GM19395 (cell line): ENCODE results near the gene C11orf21.

Experiments used
- ATAC-seq: cut with Tn5 transposase; IDR thresholded peaks from one replicate; pipeline ENCODE4 v1.9.1; 2021; ENCODE audit warnings: mild to moderate bottlenecking, moderate library complexity; ENCODE audit not compliant: unreplicated experiment

The C11orf21 gene

DNA sequence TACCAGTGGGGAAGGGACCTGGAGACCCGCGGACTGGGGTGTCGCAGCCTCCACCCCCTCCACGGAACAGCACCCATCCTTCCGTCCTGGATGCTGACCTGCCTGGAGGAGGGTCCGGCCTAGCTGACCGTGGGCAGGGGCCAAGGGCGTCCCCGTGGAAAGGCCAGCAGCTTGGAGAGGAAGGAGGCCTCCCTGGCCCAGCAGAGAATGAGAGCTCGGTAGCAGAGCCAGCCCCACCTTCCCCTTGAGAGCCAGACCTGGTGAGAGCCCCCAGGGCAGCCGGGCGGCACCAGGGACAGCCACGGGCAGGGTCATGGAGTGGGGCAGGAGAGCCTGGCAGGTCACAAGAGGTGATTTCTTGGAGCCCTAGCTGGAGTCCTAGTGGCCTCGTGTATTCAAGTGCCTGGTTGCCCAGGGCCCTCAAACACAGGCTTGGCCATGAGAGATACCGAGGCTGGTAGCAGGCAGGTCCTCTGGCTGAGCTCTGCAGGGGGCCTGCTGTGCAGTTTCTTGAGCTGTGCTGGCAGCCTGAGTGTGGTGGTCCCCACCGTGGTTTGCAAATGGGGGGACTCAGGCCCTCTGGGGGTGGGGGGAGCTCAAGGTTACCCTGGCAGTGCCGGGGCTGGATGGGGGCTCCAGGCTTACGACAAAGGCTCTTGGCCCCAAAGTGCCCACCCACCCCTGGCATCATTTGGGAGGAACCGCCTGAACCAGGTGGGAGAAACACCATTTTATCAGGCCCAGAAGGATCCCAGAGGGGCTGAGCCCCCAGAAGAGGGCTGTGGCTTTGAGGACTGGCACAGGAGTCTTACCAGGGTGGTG, 7.7 kb upstream of the C11orf21 start:
- no peak for ATAC-seq

GRCh38 chr11:2308713-2309112, 7.0 kb upstream of the C11orf21 start:
- ATAC-seq: no peak

GRCh38 chr11:2307501-2308331, 6.0 kb upstream of the C11orf21 start:
- ATAC-seq: no peak

DNA sequence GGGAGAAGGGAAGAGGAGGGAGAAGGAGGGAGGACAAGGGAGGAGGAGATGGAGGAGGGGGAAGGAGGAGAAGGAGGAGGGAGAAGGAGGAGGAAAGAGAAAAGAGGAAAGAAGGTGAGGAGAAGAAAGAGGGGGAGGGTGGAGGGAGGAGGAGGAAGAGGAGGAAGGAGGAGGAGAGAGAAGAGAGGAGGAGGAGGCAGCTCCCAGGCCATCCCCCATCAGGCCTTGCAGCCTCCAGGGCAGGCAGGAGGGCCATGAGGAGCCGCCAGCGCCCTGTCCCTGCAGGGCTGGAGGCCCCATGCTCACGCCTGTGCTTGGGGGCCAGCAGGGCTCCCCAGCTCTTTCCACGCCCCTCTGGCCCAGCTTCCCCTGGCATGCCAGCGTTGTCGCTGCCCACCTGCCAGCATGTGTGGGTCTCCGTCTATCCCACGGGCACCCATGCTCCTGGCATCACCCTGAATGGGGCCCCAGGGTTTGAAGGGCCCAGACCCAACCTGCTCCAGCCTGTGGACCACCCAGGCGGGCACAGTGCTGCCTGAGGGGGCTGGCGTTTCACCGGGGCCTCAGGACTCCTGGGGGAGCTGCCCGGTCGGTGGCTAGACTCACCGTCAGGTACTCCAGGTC, 5.3 kb upstream of the C11orf21 start:
- ATAC-seq: no peak

- ATAC-seq: no peak
Measured at GRCh38 chr11:2306452-2306823, 4.7 kb upstream of the C11orf21 start.

GRCh38 chr11:2305788-2306451, 4.2 kb upstream of the C11orf21 start:
- no peak for ATAC-seq

GRCh38 chr11:2305140-2305778, 3.5 kb upstream of the C11orf21 start:
- no peak for ATAC-seq

- no peak for ATAC-seq
Measured at GRCh38 chr11:2304506-2305139, 2.9 kb upstream of the C11orf21 start.

DNA sequence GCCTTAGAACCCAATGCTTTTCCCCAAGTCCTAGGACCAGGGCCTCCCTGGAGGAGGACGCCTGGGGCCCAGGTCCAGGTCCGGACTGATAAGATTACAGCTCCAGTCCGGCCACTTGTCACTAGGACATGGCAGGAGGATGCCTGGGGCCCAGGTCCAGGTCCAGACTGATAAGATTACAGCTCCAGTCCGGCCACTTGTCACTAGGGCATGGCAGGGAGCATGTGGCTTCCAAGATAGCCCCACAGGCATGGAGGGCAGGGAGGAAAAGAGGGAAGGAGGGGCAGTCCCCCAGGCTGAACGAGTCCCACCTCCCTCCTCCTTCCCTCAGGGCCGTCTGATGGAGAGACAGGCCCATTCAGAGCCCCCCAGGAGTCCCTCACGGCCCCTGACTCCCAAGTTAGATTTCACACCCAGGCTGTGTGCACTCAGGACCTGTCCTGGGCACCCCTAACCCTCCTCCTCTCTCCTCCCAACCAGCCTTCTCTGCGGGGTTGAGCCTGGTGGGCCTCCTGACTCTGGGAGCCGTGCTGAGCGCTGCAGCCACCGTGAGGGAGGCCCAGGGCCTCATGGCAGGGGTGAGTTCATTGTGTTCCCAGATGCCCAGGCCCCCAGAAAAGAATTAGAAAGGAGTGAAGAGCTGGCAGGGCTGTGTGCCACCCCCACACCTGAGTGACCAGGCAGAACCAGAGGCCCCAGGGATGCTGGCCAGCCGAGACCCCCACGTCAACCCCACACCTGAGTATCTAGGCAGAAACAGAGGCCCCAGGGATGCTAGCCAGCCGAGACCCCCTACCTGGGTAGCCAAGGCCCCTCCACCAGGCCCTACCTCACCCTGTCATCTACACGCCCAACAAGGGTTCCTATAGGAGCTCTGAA, 2.1 kb upstream of the C11orf21 start:
- no peak for ATAC-seq

DNA sequence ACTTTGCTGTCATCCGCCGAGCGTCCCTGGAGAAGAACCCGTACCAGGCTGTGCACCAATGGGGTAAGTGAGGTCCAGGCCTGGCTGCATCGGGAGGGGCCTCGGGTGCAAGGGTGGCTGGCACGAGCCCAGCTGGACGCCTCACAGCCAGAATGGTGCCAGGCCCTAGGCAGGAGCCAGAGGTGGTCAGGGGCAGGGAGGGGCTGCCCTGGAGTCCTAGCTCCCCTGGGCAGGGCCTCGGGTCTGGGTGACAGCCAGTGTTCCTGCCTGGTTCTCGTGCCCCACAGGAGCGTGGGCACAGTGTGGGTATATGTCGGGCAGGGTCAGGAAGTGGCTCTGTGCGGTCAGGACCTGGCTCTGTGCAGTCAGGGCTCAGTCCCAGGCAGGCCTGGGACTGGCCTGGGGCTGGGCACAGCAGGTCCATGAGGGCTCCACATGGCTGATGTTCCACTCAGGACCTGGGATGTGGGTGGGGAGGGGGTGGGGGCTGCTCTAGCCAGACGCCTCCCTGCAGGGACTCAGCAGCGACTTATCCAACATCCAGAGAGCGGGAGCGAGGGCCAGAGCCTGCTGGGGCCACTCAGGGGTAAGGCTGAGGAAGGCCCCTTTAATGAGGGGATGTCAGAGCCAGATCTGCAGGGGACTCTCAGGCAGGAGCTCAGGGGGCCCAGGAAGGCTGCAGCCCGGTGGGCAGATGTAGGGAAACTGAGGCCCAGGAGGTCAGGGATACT, 1.3 kb upstream of the C11orf21 start:
- no peak for ATAC-seq

DNA sequence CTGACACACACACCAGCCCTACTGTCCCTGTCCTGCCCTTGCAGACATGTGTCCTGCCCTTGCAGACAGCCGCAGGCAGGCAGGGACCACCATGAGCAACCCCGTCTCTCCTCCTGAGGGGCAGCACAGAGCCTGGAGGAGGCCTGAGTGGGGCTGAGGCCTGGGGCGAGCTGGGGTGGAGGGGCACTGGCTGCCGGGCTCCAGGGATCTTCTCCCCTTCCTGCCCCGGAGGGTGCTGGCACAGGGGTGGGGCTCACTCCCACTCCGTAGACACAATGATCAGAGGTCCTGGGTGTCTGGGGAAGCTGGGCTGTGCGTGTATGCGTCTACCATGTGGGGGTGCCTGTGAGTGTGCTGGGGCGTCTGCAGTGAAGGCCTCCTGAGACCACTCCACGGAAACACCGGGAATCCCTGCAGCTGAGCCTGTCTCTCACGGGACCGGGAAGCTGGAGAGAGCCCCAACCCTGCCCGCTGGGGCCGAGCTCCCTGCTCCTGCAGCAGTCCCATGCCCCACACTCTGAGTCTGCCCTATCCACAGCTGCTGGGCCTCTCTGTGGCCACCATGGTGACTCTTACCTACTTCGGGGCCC, 683 bp upstream of the C11orf21 start:
- ATAC-seq: no peak

- no peak for ATAC-seq
Measured at GRCh38 chr11:2300936-2301630, 635 bp downstream of the C11orf21 start.

- no peak for ATAC-seq
Measured at GRCh38 chr11:2300290-2300935, 1.3 kb downstream of the C11orf21 start.

GRCh38 chr11:2299773-2300172, 1.9 kb downstream of the C11orf21 start:
- no peak for ATAC-seq

- ATAC-seq: no peak
Measured at GRCh38 chr11:2298795-2299761, 2.6 kb downstream of the C11orf21 start.
